HUES48 (cell line): Measurements from ENCODE around the gene NPB.
A peak's percentile ranks its signal among the peaks of the same experiment; 100 is the strongest.

ENCODE experiments used
- H3K27ac ChIP-seq: one replicate; pipeline ENCODE4 v1.7.0; 2013; ENCODE audit warnings: low read depth, low read length, inconsistent platforms
- H3K27me3 ChIP-seq: 2 replicates; pipeline ENCODE4 v1.6.1; 2013; ENCODE audit warnings: mild to moderate bottlenecking, low read length; ENCODE audit not compliant: control insufficient read depth, insufficient read depth
- H3K36me3 ChIP-seq: 2 replicates; pipeline ENCODE4 v1.6.1; 2013; ENCODE audit warnings: low read length; ENCODE audit not compliant: control insufficient read depth, insufficient read depth
- H3K4me1 ChIP-seq: 2 replicates; pipeline ENCODE4 v1.6.1; 2013; ENCODE audit warnings: mild to moderate bottlenecking, low read length; ENCODE audit not compliant: control insufficient read depth, insufficient read depth
- H3K4me3 ChIP-seq: 2 replicates; pipeline ENCODE4 v1.5.1; 2013; ENCODE audit warnings: mild to moderate bottlenecking, low read depth, low read length
- H3K9ac ChIP-seq: 2 replicates; pipeline ENCODE4 v1.6.1; 2013; ENCODE audit warnings: mild to moderate bottlenecking, low read depth, low read length, moderate library complexity
- H3K9me3 ChIP-seq: 2 replicates; pipeline ENCODE4 v1.6.1; 2013; ENCODE audit warnings: low read length; ENCODE audit not compliant: control insufficient read depth, insufficient read depth

NPB gene

GRCh38 chr17:81931189-81931556 lies 29.1 kb downstream of the NPB start:
- peaks cover 2% of the 10 kb centered on the region; the same call in 1 of the 2 replicates for H3K4me1 ChIP-seq
- no peak overlapping the region for H3K27ac ChIP-seq
- peaks cover 12% of the 10 kb centered on the region; the same call in 1 of the 2 replicates for H3K27me3 ChIP-seq
- no peak overlapping the region for H3K9ac ChIP-seq
- H3K9me3 ChIP-seq: no peaks in the 10 kb centered on the region
- peaks cover 26% of the 10 kb centered on the region for H3K36me3 ChIP-seq
- H3K4me3 ChIP-seq: no peak overlapping the region

- Histone ChIP-seq H3K27me3 (peaks cover 12% of the 10 kb centered on the region; the same call in 1 of the 2 replicates), H3K9me3 (no peaks in the 10 kb centered on the region), H3K4me1 (no peaks in the 10 kb centered on the region), H3K27ac (no peak overlapping the region), H3K4me3 (no peak overlapping the region), H3K36me3 (peaks cover 26% of the 10 kb centered on the region), H3K9ac (no peak overlapping the region)
Measured at GRCh38 chr17:81931557-81932332, 29.7 kb downstream of the NPB start.

GRCh38 chr17:81932333-81932983 lies 30.4 kb downstream of the NPB start:
- Histone ChIP-seq H3K9me3 (no peaks in the 10 kb centered on the region), H3K4me1 (no peaks in the 10 kb centered on the region), H3K27me3 (peaks cover 12% of the 10 kb centered on the region; the same call in 1 of the 2 replicates), H3K27ac (no peak overlapping the region), H3K36me3 (peaks cover 26% of the 10 kb centered on the region), H3K9ac (no peak overlapping the region), H3K4me3 (no peak overlapping the region)

GRCh38 chr17:81933178-81933699 lies 31.2 kb downstream of the NPB start:
- no peak overlapping the region for H3K9ac ChIP-seq
- H3K27ac ChIP-seq: no peak overlapping the region
- no peaks in the 10 kb centered on the region for H3K4me1 ChIP-seq
- H3K4me3 ChIP-seq: no peak overlapping the region
- H3K9me3 ChIP-seq: no peaks in the 10 kb centered on the region
- H3K27me3 ChIP-seq: peaks cover 11% of the 10 kb centered on the region; the same call in 1 of the 2 replicates
- H3K36me3 ChIP-seq: peaks cover 26% of the 10 kb centered on the region

- H3K27ac ChIP-seq: no peak overlapping the region
- no peaks in the 10 kb centered on the region for H3K4me1 ChIP-seq
- no peaks in the 10 kb centered on the region for H3K9me3 ChIP-seq
- H3K4me3 ChIP-seq: no peak overlapping the region
- peaks cover 26% of the 10 kb centered on the region for H3K36me3 ChIP-seq
- H3K27me3 ChIP-seq: 0 out of 2 replicates have a peak, but pooled peaks cover 1% of the 10 kb centered on the region
- H3K9ac ChIP-seq: no peak overlapping the region
Measured at GRCh38 chr17:81934098-81934757, 32.2 kb downstream of the NPB start.

GRCh38 chr17:81934850-81935708 lies 33.0 kb downstream of the NPB start:
- no peaks in the 10 kb centered on the region for H3K9me3 ChIP-seq
- H3K27me3 ChIP-seq: no peaks in the 10 kb centered on the region
- no peak overlapping the region for H3K9ac ChIP-seq
- H3K4me1 ChIP-seq: no peaks in the 10 kb centered on the region
- no peak overlapping the region for H3K4me3 ChIP-seq
- H3K27ac ChIP-seq: no peak overlapping the region
- H3K36me3 ChIP-seq: peaks cover 26% of the 10 kb centered on the region

- Histone ChIP-seq H3K4me3 (0 out of 2 replicates have a peak overlapping the region, but pooled peaks have one; percentile 17), H3K27ac (no peak overlapping the region)
Measured at GRCh38 chr17:81935709-81936084, 33.7 kb downstream of the NPB start.

GRCh38 chr17:81939218-81939617 lies 37.2 kb downstream of the NPB start:
- no peak overlapping the region for H3K9ac ChIP-seq
- H3K27me3 ChIP-seq: no peaks in the 10 kb centered on the region
- H3K4me1 ChIP-seq: peaks cover 11% of the 10 kb centered on the region
- no peak overlapping the region for H3K27ac ChIP-seq
- peaks cover 12% of the 10 kb centered on the region for H3K36me3 ChIP-seq
- no peaks in the 10 kb centered on the region for H3K9me3 ChIP-seq
- H3K4me3 ChIP-seq: no peak overlapping the region

More at GRCh38 chr17:81935709-81936084, 33.7 kb downstream of the NPB start:
- no peaks in the 10 kb centered on the region for H3K9me3 ChIP-seq
- H3K36me3 ChIP-seq: peaks cover 26% of the 10 kb centered on the region
- H3K4me1 ChIP-seq: no peaks in the 10 kb centered on the region
- no peak overlapping the region for H3K9ac ChIP-seq
- H3K27me3 ChIP-seq: no peaks in the 10 kb centered on the region

GRCh38 chr17:81939881-81940385 lies 37.9 kb downstream of the NPB start:
- no peak overlapping the region for H3K9ac ChIP-seq
- H3K9me3 ChIP-seq: no peaks in the 10 kb centered on the region
- no peak overlapping the region for H3K4me3 ChIP-seq
- H3K27ac ChIP-seq: no peak overlapping the region
- H3K27me3 ChIP-seq: 0 out of 2 replicates have a peak, but pooled peaks cover 3% of the 10 kb centered on the region
- peaks cover 11% of the 10 kb centered on the region for H3K4me1 ChIP-seq
- H3K36me3 ChIP-seq: peaks cover 5% of the 10 kb centered on the region
